Measurements from ENCODE around the gene FAM163A. TPM values are rescaled to one million over a fixed set of nuclear protein-coding genes. Genes with fewer than 3 reads are reported as not detected.
A peak's percentile ranks its signal among the peaks of the same experiment; 100 is the strongest.

The FAM163A gene
- total and polyA plus RNA-seq, 7 donors, result 0.36 to 2.4 (median 1.2) TPM; not detected in 1

- TF ChIP-seq CTCF (IDR thresholded peaks at IDR 0.05) (no peak), POLR2A (IDR thresholded peaks at IDR 0.05) (no peak), EP300 (IDR thresholded peaks at IDR 0.05) (no peak), POLR2AphosphoS5 (IDR thresholded peaks at IDR 0.05) (no peak)
- WGBS, 2 donors, result 33 to 44% methylated on average over 4 of the region's 4 CpGs
Measured at GRCh38 chr1:179794669-179795068, 51.6 kb downstream of the FAM163A start.

GRCh38 chr1:179798213-179798863, 55.2 kb downstream of the FAM163A start:
- Histone ChIP-seq H3K36me3 (no peaks in the 10 kb centered on the region), H3K27ac (no peak overlapping the region), H3K4me1 (no peaks in the 10 kb centered on the region), H3K27me3 (no peaks in the 10 kb centered on the region), H3K9me3 (no peaks in the 10 kb centered on the region), H3K4me3 (no peak overlapping the region)
- DNase-seq, result peak; percentile 22
- TF ChIP-seq POLR2A (IDR thresholded peaks at IDR 0.05) (no peak), POLR2AphosphoS5 (IDR thresholded peaks at IDR 0.05) (no peak), CTCF (IDR thresholded peaks at IDR 0.05) (no peak), EP300 (IDR thresholded peaks at IDR 0.05) (no peak)
- intact Hi-C loops (cut with DNase I), result no loop called here
- 89 to 92% methylated on average over 10 of the region's 10 CpGs for WGBS, 2 donors

More at GRCh38 chr1:179794669-179795068, 51.6 kb downstream of the FAM163A start:
- intact Hi-C loops (cut with DNase I), result no loop called here
- H3K27me3 ChIP-seq, result no peaks in the 10 kb centered on the region
- no peak overlapping the region for H3K27ac ChIP-seq
- no peaks in the 10 kb centered on the region for H3K9me3 ChIP-seq
- no peak overlapping the region for H3K4me3 ChIP-seq
- no peaks in the 10 kb centered on the region for H3K36me3 ChIP-seq
- no peaks in the 10 kb centered on the region for H3K4me1 ChIP-seq
- DNase-seq, result peak; percentile 17

GRCh38 chr1:179798864-179799516, 55.9 kb downstream of the FAM163A start:
- Histone ChIP-seq H3K9me3 (no peaks in the 10 kb centered on the region), H3K27me3 (no peaks in the 10 kb centered on the region), H3K4me1 (no peaks in the 10 kb centered on the region), H3K27ac (no peak overlapping the region), H3K36me3 (no peaks in the 10 kb centered on the region), H3K4me3 (no peak overlapping the region)
- TF ChIP-seq POLR2AphosphoS5 (IDR thresholded peaks at IDR 0.05) (no peak), POLR2A (IDR thresholded peaks at IDR 0.05) (no peak), EP300 (IDR thresholded peaks at IDR 0.05) (no peak), CTCF (IDR thresholded peaks at IDR 0.05) (no peak)
- peak; percentile 28 for DNase-seq
- WGBS, 2 donors, result 95 to 96% methylated on average over 6 of the region's 6 CpGs
- intact Hi-C loops (cut with DNase I), result no loop called here

GRCh38 chr1:179800481-179800880, 57.4 kb downstream of the FAM163A start:
- intact Hi-C loops (cut with DNase I), result no loop called here
- peak; percentile 56 for DNase-seq
- no peaks in the 10 kb centered on the region for H3K36me3 ChIP-seq
- H3K27ac ChIP-seq, result no peak overlapping the region
- H3K9me3 ChIP-seq, result no peaks in the 10 kb centered on the region
- no peaks in the 10 kb centered on the region for H3K4me1 ChIP-seq
- H3K27me3 ChIP-seq, result no peaks in the 10 kb centered on the region
- H3K4me3 ChIP-seq, result no peak overlapping the region
- TF ChIP-seq POLR2AphosphoS5 (IDR thresholded peaks at IDR 0.05), result no peak
- TF ChIP-seq EP300 (IDR thresholded peaks at IDR 0.05), result no peak
- TF ChIP-seq POLR2A (IDR thresholded peaks at IDR 0.05), result no peak
- TF ChIP-seq CTCF (IDR thresholded peaks at IDR 0.05), result no peak
- 91 to 94% methylated on average over 4 of the region's 4 CpGs for WGBS, 2 donors
